Vagina (tissue), 2 donors: Measurements from ENCODE around the gene SULT4A1.

Experiments used
- POLR2A ChIP-seq, 2 donors: fragments of 450-650 bp; IDR thresholded peaks; one replicate each; pipeline ENCODE4 v1.6.1; 2017; ENCODE audit warnings: antibody characterized with exemption in 2 of 2, mild to moderate bottlenecking in 2 of 2, moderate library complexity in 2 of 2
- TF ChIP-seq, protein P1 (sequence below), 3 experiments: fragments of 450-650 bp in 2 of 3; fragments of 200-600 bp in 1 of 3; sonication (generic) in 1 of 3; IDR thresholded peaks; one replicate each; pipeline ENCODE4 v1.5.1; 2017 to 2019; ENCODE audit warnings: antibody characterized with exemption in 3 of 3, mild to moderate bottlenecking in 2 of 3, moderate library complexity in 2 of 3

- TF ChIP-seq, protein P1, sequence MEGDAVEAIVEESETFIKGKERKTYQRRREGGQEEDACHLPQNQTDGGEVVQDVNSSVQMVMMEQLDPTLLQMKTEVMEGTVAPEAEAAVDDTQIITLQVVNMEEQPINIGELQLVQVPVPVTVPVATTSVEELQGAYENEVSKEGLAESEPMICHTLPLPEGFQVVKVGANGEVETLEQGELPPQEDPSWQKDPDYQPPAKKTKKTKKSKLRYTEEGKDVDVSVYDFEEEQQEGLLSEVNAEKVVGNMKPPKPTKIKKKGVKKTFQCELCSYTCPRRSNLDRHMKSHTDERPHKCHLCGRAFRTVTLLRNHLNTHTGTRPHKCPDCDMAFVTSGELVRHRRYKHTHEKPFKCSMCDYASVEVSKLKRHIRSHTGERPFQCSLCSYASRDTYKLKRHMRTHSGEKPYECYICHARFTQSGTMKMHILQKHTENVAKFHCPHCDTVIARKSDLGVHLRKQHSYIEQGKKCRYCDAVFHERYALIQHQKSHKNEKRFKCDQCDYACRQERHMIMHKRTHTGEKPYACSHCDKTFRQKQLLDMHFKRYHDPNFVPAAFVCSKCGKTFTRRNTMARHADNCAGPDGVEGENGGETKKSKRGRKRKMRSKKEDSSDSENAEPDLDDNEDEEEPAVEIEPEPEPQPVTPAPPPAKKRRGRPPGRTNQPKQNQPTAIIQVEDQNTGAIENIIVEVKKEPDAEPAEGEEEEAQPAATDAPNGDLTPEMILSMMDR (IDR thresholded peaks at IDR 0.05): no peak
- TF ChIP-seq POLR2A (IDR thresholded peaks at IDR 0.05): no peak
Observed at GRCh38 chr22:43845981-43846380, 16.3 kb downstream of the SULT4A1 start.
